Measurements from ENCODE around the gene PILRA. TPM values are rescaled to one million over a fixed set of nuclear protein-coding genes. Genes with fewer than 3 reads are reported as not detected.
A peak's percentile ranks its signal among the peaks of the same experiment; 100 is the strongest.

PILRA gene
- total and polyA plus RNA-seq, 10 of the 15 experiments (the other 5 are each of a cell fraction or from before 2014, with no cell fraction given), result 6.6 to 43.3 (median 11.5) TPM

DNA sequence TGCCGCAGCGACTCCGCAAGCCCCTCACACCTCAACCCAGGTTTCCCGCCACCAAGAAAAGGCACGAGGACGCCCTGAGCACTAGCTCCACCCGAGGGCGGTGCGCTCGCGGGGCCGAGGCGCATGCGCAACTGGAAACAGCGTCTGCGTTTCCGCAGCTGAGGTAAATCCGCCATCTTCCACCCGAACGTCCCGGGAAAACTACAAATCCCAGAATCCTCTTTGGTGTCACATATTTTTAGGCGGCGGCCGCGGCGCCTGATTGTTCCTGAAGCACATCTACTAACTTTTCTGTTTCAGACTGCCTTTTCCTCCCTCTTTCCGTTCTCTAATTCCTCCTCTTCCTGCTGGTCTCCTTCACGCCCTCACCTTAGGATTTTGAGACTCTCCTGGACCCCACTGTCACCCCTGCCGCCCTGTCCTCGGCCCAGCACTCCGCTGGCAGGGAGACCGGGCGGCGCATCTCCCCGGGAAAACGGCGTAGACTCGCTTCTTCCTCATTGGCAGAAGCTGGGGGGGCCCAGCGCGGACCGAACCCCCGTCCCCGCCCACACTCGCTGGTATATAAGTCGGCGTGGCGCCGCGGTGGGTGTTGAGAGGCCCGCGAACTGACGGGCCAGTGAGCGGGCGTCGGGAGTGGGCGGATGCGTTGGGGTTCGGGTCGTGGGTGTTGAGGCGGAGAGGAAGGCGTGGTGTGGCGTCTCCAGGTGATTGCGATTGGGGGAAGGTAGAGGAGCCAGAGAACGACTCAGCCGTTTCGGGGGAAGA lies 55.1 kb downstream of the PILRA start, which contains the start of gene ZCWPW1 (continued):
- TF ChIP-seq, protein P1, sequence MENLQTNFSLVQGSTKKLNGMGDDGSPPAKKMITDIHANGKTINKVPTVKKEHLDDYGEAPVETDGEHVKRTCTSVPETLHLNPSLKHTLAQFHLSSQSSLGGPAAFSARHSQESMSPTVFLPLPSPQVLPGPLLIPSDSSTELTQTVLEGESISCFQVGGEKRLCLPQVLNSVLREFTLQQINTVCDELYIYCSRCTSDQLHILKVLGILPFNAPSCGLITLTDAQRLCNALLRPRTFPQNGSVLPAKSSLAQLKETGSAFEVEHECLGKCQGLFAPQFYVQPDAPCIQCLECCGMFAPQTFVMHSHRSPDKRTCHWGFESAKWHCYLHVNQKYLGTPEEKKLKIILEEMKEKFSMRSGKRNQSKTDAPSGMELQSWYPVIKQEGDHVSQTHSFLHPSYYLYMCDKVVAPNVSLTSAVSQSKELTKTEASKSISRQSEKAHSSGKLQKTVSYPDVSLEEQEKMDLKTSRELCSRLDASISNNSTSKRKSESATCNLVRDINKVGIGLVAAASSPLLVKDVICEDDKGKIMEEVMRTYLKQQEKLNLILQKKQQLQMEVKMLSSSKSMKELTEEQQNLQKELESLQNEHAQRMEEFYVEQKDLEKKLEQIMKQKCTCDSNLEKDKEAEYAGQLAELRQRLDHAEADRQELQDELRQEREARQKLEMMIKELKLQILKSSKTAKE (IDR thresholded peaks at IDR 0.05; ENCODE audit: low read depth, poor library complexity, severe bottlenecking), result peak; percentile 54
- TF ChIP-seq PAX5 (IDR thresholded peaks at IDR 0.05; ENCODE audit: borderline replicate concordance, low read depth, low read length), result peak; percentile 78; the same call in 1 of the 2 replicates
- TF ChIP-seq, protein P2, sequence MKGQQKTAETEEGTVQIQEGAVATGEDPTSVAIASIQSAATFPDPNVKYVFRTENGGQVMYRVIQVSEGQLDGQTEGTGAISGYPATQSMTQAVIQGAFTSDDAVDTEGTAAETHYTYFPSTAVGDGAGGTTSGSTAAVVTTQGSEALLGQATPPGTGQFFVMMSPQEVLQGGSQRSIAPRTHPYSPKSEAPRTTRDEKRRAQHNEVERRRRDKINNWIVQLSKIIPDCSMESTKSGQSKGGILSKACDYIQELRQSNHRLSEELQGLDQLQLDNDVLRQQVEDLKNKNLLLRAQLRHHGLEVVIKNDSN (IDR thresholded peaks at IDR 0.05; ENCODE audit: borderline replicate concordance, extremely low read length, insufficient read depth, low read depth, low read length), result no peak
- TF ChIP-seq GABPA (IDR thresholded peaks at IDR 0.05; ENCODE audit: low read depth), result no peak

DNA sequence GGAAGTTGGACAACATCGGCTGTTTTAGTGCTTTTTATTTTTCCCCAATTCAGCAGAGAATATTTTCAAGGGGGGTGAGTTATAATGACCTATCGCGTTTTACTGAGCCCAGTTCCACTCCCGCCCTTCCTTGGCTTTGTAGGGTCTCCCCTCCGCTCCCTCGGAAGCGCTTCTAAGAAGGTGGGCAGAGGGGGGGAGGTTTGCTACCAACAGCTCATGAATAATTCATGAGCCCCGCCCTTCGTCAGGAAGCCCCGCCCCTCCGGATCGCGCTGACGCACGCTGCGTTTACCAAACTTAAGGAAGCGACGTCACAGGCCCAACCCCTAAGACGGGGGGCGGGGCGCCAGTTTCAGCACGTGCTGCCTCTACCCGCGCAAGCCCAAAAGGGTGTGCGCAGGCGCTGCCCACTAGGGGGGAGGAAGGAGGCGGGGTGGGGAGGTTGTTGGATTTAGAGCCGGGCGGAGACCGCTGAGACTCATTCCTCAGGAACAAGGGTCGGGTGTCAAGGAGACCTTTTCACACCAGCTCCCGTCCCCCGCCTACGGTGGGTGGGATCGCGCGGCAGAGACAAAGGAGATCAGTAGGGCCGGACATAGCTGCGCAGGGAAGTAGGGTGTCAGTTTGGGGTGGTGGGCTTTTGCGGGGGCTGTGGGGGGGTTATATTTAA lies 55.8 kb downstream of the PILRA start:
- DNase-seq (ENCODE audit: low read depth, low spot score), result peak; percentile 96
- H3K79me2 ChIP-seq (ENCODE audit: control insufficient read depth, insufficient read depth, low read length), result peaks cover 36% of the 10 kb centered on the region
- RAD21 ChIA-PET (ENCODE audit: unreplicated experiment), result interaction anchor here (0.7 to 3.1 kb wide), 18 partner anchors 9 to 280 kb away, joined by 3 to 25 read pairs (median 4); partner anchors contain the start of gene LAMTOR4
- H3K27ac ChIP-seq (ENCODE audit: control insufficient read depth, insufficient read depth), result peak overlapping the region; percentile 99
- H2AFZ ChIP-seq (ENCODE audit: control insufficient read depth, low read depth, low read length), result peak overlapping the region; percentile 42; the same call in 1 of the 2 replicates
- SMC1A ChIA-PET (ENCODE audit: uncharacterized antibody, unreplicated experiment), result interaction anchor here (0.6 to 3.0 kb wide), 10 partner anchors 9 to 244 kb away, joined by 3 to 15 read pairs (median 4); no protein-coding TSS in a partner anchor
- no TSS peak for BruUV-seq (replicated peaks)
- peak overlapping the region; percentile 66 for H3K4me2 ChIP-seq (ENCODE audit: control insufficient read depth, insufficient read depth)
- intact Hi-C loops (cut with micrococcal nuclease; ENCODE audit: unreplicated experiment) (loop anchor here (1.0 kb wide), 1 partner anchor 33 kb away; no protein-coding TSS in a partner anchor), in situ Hi-C loops (cut with MboI) (no loop called here)
- H3K27me3 ChIP-seq (replicated peaks in 1 of 2; ENCODE audit: control insufficient read depth in 2 of 2, insufficient read depth in 2 of 2, low read length in 1 of 2), result no peaks in the 10 kb centered on the region
- FAIRE-seq, result no peak
- peak; percentile 68 for ATAC-seq
- H3K4me3 ChIP-seq, result peak overlapping the region; percentile 74
- POLR2A ChIA-PET, result interaction anchor here (0.5 to 2.5 kb wide), 34 partner anchors 8 to 447 kb away, joined by 3 to 18 read pairs (median 6); partner anchors contain the start of genes FBXO24, LRCH4, MOSPD3 and POP7
- peak overlapping the region; percentile 98 for H3K9ac ChIP-seq (ENCODE audit: control insufficient read depth, insufficient read depth, low read length)
- CTCF ChIA-PET, result interaction anchor here (0.6 to 1.6 kb wide), 8 partner anchors 13 to 108 kb away, joined by 3 to 8 read pairs (median 4); partner anchors contain the start of gene PILRB
- 1% methylated on average over 40 of the region's 40 CpGs for WGBS (ENCODE audit: insufficient coverage, insufficient replicate concordance, low lambda C conversion rate, missing lambda C conversion rate)
- no peaks in the 10 kb centered on the region for H3K9me3 ChIP-seq (replicated peaks; ENCODE audit: control insufficient read depth, insufficient read depth, low read length)
- peaks cover 2 to 14% of the 10 kb centered on the region in 2 experiments; a peak in 3 of 4 replicates for H3K36me3 ChIP-seq (ENCODE audit: control insufficient read depth in 2 of 2, insufficient read depth in 2 of 2, low read length in 1 of 2)
- H3K4me1 ChIP-seq (ENCODE audit: control insufficient read depth, insufficient read depth, low read length), result peaks cover 28% of the 10 kb centered on the region
- H4K20me1 ChIP-seq (ENCODE audit: control insufficient read depth, insufficient read depth), result no peaks in the 10 kb centered on the region
- no peak for TF ChIP-seq EED (IDR thresholded peaks at IDR 0.05; ENCODE audit: low read depth)
- TF ChIP-seq FOXM1 (IDR thresholded peaks at IDR 0.05; ENCODE audit: low read depth, low read length), result no peak
- no peak for TF ChIP-seq PAX8 (IDR thresholded peaks at IDR 0.05)
- TF ChIP-seq ZNF622 (IDR thresholded peaks at IDR 0.05), result no peak
- TF ChIP-seq, protein P3, sequence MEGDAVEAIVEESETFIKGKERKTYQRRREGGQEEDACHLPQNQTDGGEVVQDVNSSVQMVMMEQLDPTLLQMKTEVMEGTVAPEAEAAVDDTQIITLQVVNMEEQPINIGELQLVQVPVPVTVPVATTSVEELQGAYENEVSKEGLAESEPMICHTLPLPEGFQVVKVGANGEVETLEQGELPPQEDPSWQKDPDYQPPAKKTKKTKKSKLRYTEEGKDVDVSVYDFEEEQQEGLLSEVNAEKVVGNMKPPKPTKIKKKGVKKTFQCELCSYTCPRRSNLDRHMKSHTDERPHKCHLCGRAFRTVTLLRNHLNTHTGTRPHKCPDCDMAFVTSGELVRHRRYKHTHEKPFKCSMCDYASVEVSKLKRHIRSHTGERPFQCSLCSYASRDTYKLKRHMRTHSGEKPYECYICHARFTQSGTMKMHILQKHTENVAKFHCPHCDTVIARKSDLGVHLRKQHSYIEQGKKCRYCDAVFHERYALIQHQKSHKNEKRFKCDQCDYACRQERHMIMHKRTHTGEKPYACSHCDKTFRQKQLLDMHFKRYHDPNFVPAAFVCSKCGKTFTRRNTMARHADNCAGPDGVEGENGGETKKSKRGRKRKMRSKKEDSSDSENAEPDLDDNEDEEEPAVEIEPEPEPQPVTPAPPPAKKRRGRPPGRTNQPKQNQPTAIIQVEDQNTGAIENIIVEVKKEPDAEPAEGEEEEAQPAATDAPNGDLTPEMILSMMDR (IDR thresholded peaks at IDR 0.05 in 2 of 3, conservative IDR thresholded peaks at IDR 0.05 in 1 of 3; ENCODE audit: control insufficient read depth in 2 of 3, extremely low read depth in 1 of 3, insufficient read depth in 1 of 3, low read depth in 3 of 3, low read length in 3 of 3), result no peak
- TF ChIP-seq HDGF (IDR thresholded peaks at IDR 0.05), result no peak
- TF ChIP-seq HCFC1 (IDR thresholded peaks at IDR 0.05; ENCODE audit: low read length), result no peak; the same call in 1 of the 2 replicates
- TF ChIP-seq IKZF2 (IDR thresholded peaks at IDR 0.05), result peak; percentile 13 to 43; a peak in 1 of 4 replicates
- TF ChIP-seq HDAC2 (IDR thresholded peaks at IDR 0.05), result no peak
- no peak for TF ChIP-seq MEF2B (IDR thresholded peaks at IDR 0.05; ENCODE audit: partially characterized antibody, poor library complexity, severe bottlenecking)
- no peak for TF ChIP-seq STAT1 (conservative IDR thresholded peaks at IDR 0.05)
